Measurements from ENCODE around the gene METTL2A. TPM values are rescaled to one million over a fixed set of nuclear protein-coding genes. Genes with fewer than 3 reads are reported as not detected.

The METTL2A gene
- total RNA-seq, 1 experiment from 2014 or later: 43.7 TPM

Small RNA genes lying within 50 kb of the gene (small RNA-seq; reads per million reads assigned to genes)
- gene RNU7-52P: 0 reads per million in 2 experiments

Other genes starting within 250 kb of the METTL2A start
- not detected in 2 replicates for gene EFCAB3, start 43.3 kb upstream of the METTL2A start, total RNA-seq (2014; rRNA removed; shearing (Covaris generic))
- gene TLK2, start 54.9 kb downstream of the METTL2A start, total RNA-seq (2014; rRNA removed; shearing (Covaris generic)): 54.4 and 57.2 TPM in 2 replicates
- gene MRC2, start 203.8 kb downstream of the METTL2A start, total RNA-seq (2014; rRNA removed; shearing (Covaris generic)): 7.6 and 8.0 TPM in 2 replicates